NCI-H69 (cell line): ENCODE measurements around the gene POPDC3.

Source experiments
- DNase-seq: peaks from one replicate; lab custom pipeline; 2025; lab: John Stamatoyannopoulos, UW

POPDC3 gene

GRCh38 chr6:105151644-105152043, 28.2 kb downstream of the POPDC3 start:
- no peak for DNase-seq

- DNase-seq, result peak; percentile 37
These were observed 41.7 kb downstream of the POPDC3 start for GRCh38 chr6:105138141-105138540.

GRCh38 chr6:105137388-105137787, 42.4 kb downstream of the POPDC3 start:
- peak; percentile 72 for DNase-seq

- peak; percentile 90 for DNase-seq
These were observed 43.1 kb downstream of the POPDC3 start for GRCh38 chr6:105136431-105137350.

- peak; percentile 72 for DNase-seq
These were observed 43.8 kb downstream of the POPDC3 start for GRCh38 chr6:105135907-105136430.

- DNase-seq, result peak; percentile 80
These were observed 44.8 kb downstream of the POPDC3 start for GRCh38 chr6:105135056-105135455.

GRCh38 chr6:105122717-105123116, 57.1 kb downstream of the POPDC3 start:
- DNase-seq, result no peak

- peak; percentile 53 for DNase-seq
These were observed 57.8 kb downstream of the POPDC3 start for GRCh38 chr6:105121981-105122380.

- DNase-seq, result no peak
These were observed 59.2 kb downstream of the POPDC3 start for GRCh38 chr6:105120570-105120969.

GRCh38 chr6:105116150-105116549, 63.7 kb downstream of the POPDC3 start:
- no peak for DNase-seq

- no peak for DNase-seq
These were observed 66.4 kb downstream of the POPDC3 start for GRCh38 chr6:105113422-105113821.

- DNase-seq, result peak; percentile 24
These were observed 67.2 kb downstream of the POPDC3 start for GRCh38 chr6:105112577-105112976.

- no peak for DNase-seq
These were observed 67.9 kb downstream of the POPDC3 start for GRCh38 chr6:105111871-105112270.

GRCh38 chr6:105111105-105111504, 68.7 kb downstream of the POPDC3 start:
- peak; percentile 12 for DNase-seq

- no peak for DNase-seq
These were observed 69.6 kb downstream of the POPDC3 start for GRCh38 chr6:105109955-105110895.

GRCh38 chr6:105108631-105109262, 71.1 kb downstream of the POPDC3 start:
- DNase-seq, result no peak
